ENCODE measurements around the gene OR6B2. TPM values are rescaled to one million over a fixed set of nuclear protein-coding genes. Genes with fewer than 3 reads are reported as not detected.

Gene OR6B2
- not detected for total RNA-seq (ENCODE audit: unreplicated experiment)
- long read RNA-seq: 0 reads

GRCh38 chr2:240030379-240031094 lies at the start of gene OR6B2:
Gene OR6B2 (minus strand): TSS chr2:240030429. CDS start chr2:240030429, 0 bp downstream.
- Mint-ChIP-seq H3K9me3 (ENCODE audit: unreplicated experiment) (peaks cover 9% of the 10 kb centered on the region), H3K27ac (ENCODE audit: unreplicated experiment) (no peak within 1 kb of the TSS), H3K27me3 (ENCODE audit: unreplicated experiment) (peaks cover 9% of the 10 kb centered on the region), H3K4me1 (ENCODE audit: low read depth, unreplicated experiment) (no peaks in the 10 kb centered on the region), H3K36me3 (ENCODE audit: unreplicated experiment) (peaks cover 4% of the 10 kb centered on the region), H3K4me3 (ENCODE audit: unreplicated experiment) (no peak within 1 kb of the TSS)
- no peak for DNase-seq
- no peak for TF ChIP-seq CTCF (IDR thresholded peaks at IDR 0.05; ENCODE audit: partially characterized antibody, unreplicated experiment)

- DNase-seq: no peak
- H3K9me3 Mint-ChIP-seq (ENCODE audit: unreplicated experiment): peaks cover 1% of the 10 kb centered on the region
- peaks cover 23% of the 10 kb centered on the region for H3K36me3 Mint-ChIP-seq (ENCODE audit: unreplicated experiment)
- H3K4me3 Mint-ChIP-seq (ENCODE audit: unreplicated experiment): no peak overlapping the region
- no peak for TF ChIP-seq CTCF (IDR thresholded peaks at IDR 0.05; ENCODE audit: partially characterized antibody, unreplicated experiment)
- no peaks in the 10 kb centered on the region for H3K4me1 Mint-ChIP-seq (ENCODE audit: low read depth, unreplicated experiment)
- no peak overlapping the region for H3K27ac Mint-ChIP-seq (ENCODE audit: unreplicated experiment)
- H3K27me3 Mint-ChIP-seq (ENCODE audit: unreplicated experiment): no peaks in the 10 kb centered on the region
These were observed 48.4 kb upstream of the OR6B2 start for GRCh38 chr2:240078631-240079030.

GRCh38 chr2:240077442-240077841 lies 47.2 kb upstream of the OR6B2 start:
- no peak for TF ChIP-seq CTCF (IDR thresholded peaks at IDR 0.05; ENCODE audit: partially characterized antibody, unreplicated experiment)
- peaks cover 1% of the 10 kb centered on the region for H3K9me3 Mint-ChIP-seq (ENCODE audit: unreplicated experiment)
- H3K4me3 Mint-ChIP-seq (ENCODE audit: unreplicated experiment): no peak overlapping the region
- H3K27me3 Mint-ChIP-seq (ENCODE audit: unreplicated experiment): no peaks in the 10 kb centered on the region
- DNase-seq: no peak
- H3K36me3 Mint-ChIP-seq (ENCODE audit: unreplicated experiment): peaks cover 23% of the 10 kb centered on the region
- H3K4me1 Mint-ChIP-seq (ENCODE audit: low read depth, unreplicated experiment): no peaks in the 10 kb centered on the region
- no peak overlapping the region for H3K27ac Mint-ChIP-seq (ENCODE audit: unreplicated experiment)

GRCh38 chr2:240074545-240074944 lies 44.3 kb upstream of the OR6B2 start:
- no peaks in the 10 kb centered on the region for H3K4me1 Mint-ChIP-seq (ENCODE audit: low read depth, unreplicated experiment)
- no peak overlapping the region for H3K27ac Mint-ChIP-seq (ENCODE audit: unreplicated experiment)
- no peak overlapping the region for H3K4me3 Mint-ChIP-seq (ENCODE audit: unreplicated experiment)
- DNase-seq: no peak
- TF ChIP-seq CTCF (IDR thresholded peaks at IDR 0.05; ENCODE audit: partially characterized antibody, unreplicated experiment): no peak
- H3K9me3 Mint-ChIP-seq (ENCODE audit: unreplicated experiment): peaks cover 1% of the 10 kb centered on the region
- peaks cover 18% of the 10 kb centered on the region for H3K36me3 Mint-ChIP-seq (ENCODE audit: unreplicated experiment)
- H3K27me3 Mint-ChIP-seq (ENCODE audit: unreplicated experiment): no peaks in the 10 kb centered on the region

GRCh38 chr2:240070907-240071306 lies 40.7 kb upstream of the OR6B2 start:
- no peak for TF ChIP-seq CTCF (IDR thresholded peaks at IDR 0.05; ENCODE audit: partially characterized antibody, unreplicated experiment)
- H3K4me1 Mint-ChIP-seq (ENCODE audit: low read depth, unreplicated experiment): no peaks in the 10 kb centered on the region
- DNase-seq: no peak
- no peak overlapping the region for H3K4me3 Mint-ChIP-seq (ENCODE audit: unreplicated experiment)
- H3K9me3 Mint-ChIP-seq (ENCODE audit: unreplicated experiment): no peaks in the 10 kb centered on the region
- H3K27ac Mint-ChIP-seq (ENCODE audit: unreplicated experiment): no peak overlapping the region
- no peaks in the 10 kb centered on the region for H3K27me3 Mint-ChIP-seq (ENCODE audit: unreplicated experiment)
- peaks cover 5% of the 10 kb centered on the region for H3K36me3 Mint-ChIP-seq (ENCODE audit: unreplicated experiment)
